ENCODE data around the gene NMNAT2.

DNA sequence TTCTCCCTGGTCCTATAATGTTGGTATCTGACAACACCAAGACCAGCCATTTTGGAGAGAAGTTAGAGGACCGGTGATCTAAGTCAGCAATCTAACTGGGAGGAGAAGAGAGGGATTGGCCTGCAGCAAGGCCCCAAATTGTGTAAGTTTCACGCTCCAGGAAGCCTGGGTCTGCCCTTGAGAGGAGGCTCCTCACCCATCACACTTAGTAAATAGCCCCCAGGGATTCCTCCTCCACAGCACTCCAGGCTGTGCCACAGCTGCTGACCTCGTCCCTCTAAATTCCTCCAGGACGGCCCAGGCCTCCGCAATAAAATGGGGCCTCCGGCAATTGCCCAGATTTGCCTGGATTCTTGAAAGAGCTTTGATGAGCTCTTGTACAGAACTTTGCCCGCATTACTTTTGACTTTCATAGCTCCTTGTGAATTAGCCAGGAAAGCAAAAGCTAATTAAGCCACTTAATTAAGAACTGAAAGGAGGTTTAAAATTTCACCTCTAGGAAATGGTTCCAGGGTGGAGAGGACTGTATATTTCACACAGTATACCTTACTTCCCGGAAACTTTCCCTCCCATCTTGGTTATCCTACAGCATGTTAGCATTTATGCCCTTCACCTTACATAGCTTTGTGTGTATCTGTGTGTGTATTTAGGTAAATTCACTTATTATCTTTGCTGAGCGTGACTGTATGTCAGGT is 141.6 kb downstream of the NMNAT2 start:
- TF ChIP-seq EGR1 (IDR thresholded peaks at IDR 0.05): no peak
- TF ChIP-seq, protein P1, sequence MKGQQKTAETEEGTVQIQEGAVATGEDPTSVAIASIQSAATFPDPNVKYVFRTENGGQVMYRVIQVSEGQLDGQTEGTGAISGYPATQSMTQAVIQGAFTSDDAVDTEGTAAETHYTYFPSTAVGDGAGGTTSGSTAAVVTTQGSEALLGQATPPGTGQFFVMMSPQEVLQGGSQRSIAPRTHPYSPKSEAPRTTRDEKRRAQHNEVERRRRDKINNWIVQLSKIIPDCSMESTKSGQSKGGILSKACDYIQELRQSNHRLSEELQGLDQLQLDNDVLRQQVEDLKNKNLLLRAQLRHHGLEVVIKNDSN (IDR thresholded peaks at IDR 0.05): no peak
- no peak for TF ChIP-seq RAD21 (IDR thresholded peaks at IDR 0.05; ENCODE audit: low read depth)
- no peak for TF ChIP-seq TAF1 (IDR thresholded peaks at IDR 0.05; ENCODE audit: low read depth)
- no peak for TF ChIP-seq FOXM1 (IDR thresholded peaks at IDR 0.05; ENCODE audit: borderline replicate concordance, low read depth)
- no peak for TF ChIP-seq NFIC (IDR thresholded peaks at IDR 0.05)
- TF ChIP-seq, protein P2, sequence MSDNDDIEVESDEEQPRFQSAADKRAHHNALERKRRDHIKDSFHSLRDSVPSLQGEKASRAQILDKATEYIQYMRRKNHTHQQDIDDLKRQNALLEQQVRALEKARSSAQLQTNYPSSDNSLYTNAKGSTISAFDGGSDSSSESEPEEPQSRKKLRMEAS (IDR thresholded peaks at IDR 0.05): no peak
- no peak for TF ChIP-seq YY1 (IDR thresholded peaks at IDR 0.05; ENCODE audit: low read depth)
- no peak for TF ChIP-seq TCF12 (IDR thresholded peaks at IDR 0.05; ENCODE audit: low read depth)
- TF ChIP-seq EP300 (IDR thresholded peaks at IDR 0.05; ENCODE audit: borderline replicate concordance): no peak

All from Ishikawa (cell line).